OCI-M2 (cell line): Measurements from ENCODE around the gene GRID1.

Source experiments
- DNase-seq: peaks from one replicate; lab custom pipeline; 2025; ENCODE audit not compliant: unreplicated experiment; lab: John Stamatoyannopoulos, UW

The GRID1 gene

GRCh38 chr10:86155054-86155921, 211.3 kb downstream of the GRID1 start:
- no peak for DNase-seq

DNA sequence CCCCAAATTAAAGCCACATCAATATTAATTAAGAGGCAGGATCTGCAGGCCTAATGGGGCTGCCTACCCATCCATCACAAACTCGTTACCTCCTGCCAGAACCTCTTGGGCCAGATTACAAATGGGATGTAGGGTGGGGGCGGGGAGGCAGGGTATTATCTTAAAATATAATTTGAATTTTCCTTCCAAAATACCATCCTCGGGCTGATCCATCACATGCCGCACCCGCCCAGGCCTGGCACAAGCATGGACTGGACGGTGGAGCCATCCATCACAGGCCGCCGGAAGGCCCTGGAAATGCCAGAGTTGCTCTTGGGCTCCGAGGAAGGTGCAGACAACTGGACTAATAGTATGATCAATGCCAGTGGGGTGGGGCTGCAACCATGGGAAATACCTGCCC, 212.8 kb downstream of the GRID1 start:
- no peak for DNase-seq

- DNase-seq, result no peak
These were observed 213.7 kb downstream of the GRID1 start for GRCh38 chr10:86152911-86153310.

DNA sequence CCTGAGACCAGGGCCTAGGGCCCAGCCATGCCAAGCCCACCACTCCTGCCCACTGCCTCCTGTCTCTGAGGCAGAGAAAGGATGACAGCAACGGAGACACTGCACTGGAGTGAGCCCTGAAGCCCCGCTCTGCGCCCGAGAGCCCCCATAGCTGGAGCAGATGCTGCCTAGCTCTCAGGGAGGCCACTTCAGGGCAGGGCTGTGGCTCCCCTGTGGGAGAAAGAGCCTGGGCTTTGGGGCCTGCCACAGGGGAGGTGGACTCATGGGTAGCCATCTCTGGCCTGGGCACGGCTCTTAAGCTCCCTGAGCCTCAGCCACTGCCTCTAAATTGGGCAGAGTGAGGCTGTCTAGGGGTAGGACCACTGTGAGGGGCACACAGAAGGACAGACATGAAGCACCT, 214.2 kb downstream of the GRID1 start:
- DNase-seq, result no peak

DNA sequence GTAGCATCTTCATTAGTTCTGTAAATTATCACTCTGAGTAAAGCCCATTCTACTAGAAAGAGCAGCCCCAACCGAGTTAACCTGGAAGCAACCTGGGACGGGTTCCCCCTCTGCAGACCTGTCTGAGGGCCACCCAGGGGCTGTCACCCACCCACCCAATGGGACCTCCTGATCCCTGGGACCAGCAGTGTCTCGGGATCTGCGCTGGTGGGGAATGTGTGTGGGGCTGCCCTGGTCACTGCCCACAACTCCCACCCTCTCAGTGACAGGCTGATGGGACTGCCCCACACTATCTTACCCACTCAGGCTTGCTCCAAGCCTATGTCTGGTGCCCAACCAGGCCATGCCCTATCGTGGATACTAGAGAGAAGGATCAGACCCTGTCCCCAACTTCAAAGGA, 215.0 kb downstream of the GRID1 start:
- no peak for DNase-seq

DNA sequence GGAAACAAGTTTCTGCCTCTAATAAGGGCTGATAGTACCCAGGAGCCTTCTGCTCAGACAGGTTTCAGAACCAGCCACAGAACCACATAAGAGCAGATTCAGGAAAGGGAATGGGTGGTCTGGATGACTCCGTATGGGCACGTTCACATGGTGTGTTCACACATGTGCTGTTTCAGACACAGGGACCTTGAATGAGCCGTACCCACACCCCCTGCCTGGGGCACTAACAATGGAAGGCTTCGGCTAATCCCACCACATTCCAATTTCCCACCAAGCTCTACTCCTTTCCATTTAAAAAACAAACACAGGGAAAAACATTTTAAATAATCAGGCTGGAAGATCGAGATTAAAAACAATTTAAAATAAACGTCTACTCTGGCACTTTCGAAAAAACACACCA, 217.3 kb downstream of the GRID1 start:
- DNase-seq, result no peak

DNA sequence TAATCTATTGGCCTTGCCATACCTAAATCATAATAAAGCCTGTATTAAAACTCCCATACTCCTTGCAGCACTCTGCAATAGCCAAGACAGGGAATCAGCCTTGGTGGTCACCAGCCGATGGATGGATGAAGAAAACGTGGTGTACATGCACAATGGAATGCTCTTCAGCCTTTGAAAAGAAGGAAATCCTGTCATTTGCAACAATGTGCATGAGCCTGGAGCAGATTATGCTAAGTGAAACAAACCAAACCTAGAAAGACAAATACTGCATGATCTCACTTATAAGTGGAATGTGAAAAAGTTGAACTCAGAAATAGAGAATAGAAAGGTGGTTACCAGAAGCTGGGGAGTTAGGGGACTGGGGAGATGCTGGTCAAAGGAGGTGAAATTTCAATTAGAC, 218.5 kb downstream of the GRID1 start:
- no peak for DNase-seq

DNA sequence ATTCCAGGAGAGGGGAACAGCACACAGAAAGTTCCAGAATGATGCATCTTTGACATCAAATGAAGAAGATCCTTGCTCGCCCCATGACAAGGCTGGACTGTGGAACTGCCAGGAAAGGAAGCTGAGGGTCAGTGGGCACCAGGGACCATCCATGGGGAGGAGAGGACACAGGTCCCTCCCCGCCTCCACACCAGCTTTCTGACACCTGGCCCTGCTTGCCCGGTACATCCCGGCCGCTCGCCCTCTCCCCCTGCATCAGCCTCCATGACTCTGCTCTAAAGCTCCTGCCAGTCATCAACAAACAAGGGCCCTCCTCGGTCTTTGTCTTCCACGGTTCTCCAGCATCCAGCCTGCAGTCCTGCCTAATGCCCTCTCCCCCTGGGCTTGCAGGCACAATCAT, 222.3 kb downstream of the GRID1 start:
- no peak for DNase-seq

GRCh38 chr10:86141896-86142295, 224.7 kb downstream of the GRID1 start:
- DNase-seq, result no peak

DNA sequence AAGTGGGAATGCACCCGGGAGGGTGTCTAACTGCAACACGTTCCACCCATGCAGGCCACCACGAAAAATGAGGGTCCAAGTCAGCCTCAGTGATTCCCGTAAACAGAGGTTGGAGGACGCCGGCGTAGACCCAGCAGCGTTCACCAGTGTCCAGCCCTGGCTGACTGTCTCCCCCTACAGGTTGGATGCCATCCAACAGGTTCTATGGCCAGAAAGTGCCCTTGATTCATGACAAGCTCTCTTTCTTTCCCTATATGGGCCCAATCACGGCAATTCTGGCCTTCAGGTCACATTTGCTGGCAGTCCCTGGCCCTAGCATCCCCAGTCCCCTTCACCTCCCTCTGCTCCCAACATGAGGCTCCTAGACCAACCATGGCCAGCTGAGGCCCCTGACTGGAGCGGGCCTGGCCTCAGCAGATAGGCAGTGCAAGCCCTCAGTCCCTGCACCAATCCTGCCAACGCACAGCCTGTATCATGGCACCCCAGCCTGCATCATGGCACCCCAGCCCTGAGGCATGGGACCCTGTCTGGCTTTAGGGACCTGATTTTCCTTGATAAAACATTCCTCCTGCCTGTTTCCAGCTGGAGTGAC, 227.4 kb downstream of the GRID1 start:
- DNase-seq, result no peak

- DNase-seq, result no peak
These were observed 228.0 kb downstream of the GRID1 start for GRCh38 chr10:86138551-86139065.

DNA sequence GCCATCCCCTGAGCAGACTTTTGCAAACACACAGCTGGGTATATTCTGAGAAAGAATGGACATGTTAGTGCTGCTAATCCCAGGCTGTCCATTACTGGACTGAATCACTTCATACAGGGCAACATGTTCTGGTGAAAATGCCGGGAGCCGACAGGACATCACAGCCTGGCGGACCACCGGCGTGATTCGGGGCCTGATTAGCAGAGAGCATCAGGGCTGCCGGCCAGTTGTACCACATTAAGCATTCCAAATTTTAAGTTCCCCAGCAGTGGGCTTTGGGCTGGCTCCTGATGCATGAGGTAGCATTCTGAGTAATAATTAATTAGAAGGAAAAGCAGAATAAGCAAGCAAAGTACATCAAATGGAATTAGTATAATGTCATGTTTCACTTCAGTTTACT, 229.0 kb downstream of the GRID1 start:
- DNase-seq, result no peak

DNA sequence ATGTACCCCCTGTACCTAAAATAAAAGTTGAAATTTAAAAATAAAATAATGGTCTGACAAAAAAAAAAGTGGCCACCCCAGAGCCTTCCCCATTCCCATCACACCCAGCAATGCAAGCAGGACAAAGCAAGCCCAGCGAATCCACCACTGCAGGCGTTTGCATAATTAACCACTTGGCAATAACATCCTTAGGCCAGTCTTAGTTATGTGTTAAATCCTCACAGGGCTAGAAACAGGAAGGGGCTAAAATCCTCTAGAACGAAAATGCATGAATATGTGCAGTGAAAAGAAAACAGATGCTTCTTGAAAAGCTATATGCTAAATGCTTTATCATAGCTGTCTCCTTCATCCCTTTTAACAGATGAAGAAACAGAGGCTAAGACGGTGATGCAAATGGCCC, 229.7 kb downstream of the GRID1 start:
- DNase-seq, result no peak

- no peak for DNase-seq
These were observed 231.4 kb downstream of the GRID1 start for GRCh38 chr10:86135191-86135590.

GRCh38 chr10:86130737-86131475, 235.7 kb downstream of the GRID1 start:
- no peak for DNase-seq

DNA sequence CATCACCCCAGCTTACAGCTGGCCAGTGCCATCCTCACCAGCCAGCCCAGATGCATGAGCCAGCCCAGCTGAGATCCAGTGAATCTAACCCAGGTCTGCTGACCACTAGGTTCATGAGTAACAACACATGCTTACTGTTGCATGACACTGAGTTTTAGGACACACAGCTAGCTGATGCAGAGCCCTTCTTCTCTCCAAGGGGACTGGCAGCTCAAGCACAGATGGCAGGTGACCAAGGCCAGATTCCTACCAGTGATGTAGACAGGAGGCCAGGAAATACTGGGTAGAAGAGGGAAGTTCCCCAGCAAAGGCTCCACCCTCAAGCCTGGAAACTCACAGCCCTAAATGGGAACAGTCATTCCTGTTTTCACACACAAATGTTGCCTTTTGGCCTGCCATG, 236.6 kb downstream of the GRID1 start:
- DNase-seq, result no peak

GRCh38 chr10:86128360-86128759, 238.2 kb downstream of the GRID1 start:
- DNase-seq, result no peak

- DNase-seq, result no peak
These were observed 239.2 kb downstream of the GRID1 start for GRCh38 chr10:86127274-86127819.

- no peak for DNase-seq
These were observed 241.9 kb downstream of the GRID1 start for GRCh38 chr10:86124734-86125133.

DNA sequence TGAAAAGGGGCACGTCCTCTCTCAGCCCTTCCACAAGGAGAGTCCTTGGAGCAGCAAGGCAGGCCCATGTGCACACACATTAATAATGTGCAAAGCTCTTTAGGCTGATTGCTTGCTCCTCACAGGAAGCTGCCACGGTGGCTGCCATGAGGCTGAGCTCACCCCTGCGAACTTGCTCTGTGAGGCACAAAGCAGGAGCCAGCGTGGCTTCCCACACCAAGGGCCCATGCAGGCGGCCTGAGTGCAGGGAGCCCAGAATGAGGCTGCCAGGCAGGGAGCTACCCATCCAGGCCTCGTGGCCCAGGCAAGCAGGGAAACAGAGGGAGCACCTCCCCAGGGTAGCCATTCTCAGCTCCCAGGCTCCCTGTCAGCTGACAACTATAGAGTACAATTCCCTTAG, 242.9 kb downstream of the GRID1 start:
- DNase-seq, result no peak

GRCh38 chr10:86123304-86123703, 243.3 kb downstream of the GRID1 start:
- DNase-seq, result no peak

GRCh38 chr10:86122646-86123045, 243.9 kb downstream of the GRID1 start:
- DNase-seq, result no peak
